Hippocampal formation (tissue), 2 donors: ENCODE results near the gene GMPR.

Source experiments
- DNase-seq, 2 donors: peaks; one replicate each; lab custom pipeline; 2025; lab: John Stamatoyannopoulos, UW

GMPR gene

DNA sequence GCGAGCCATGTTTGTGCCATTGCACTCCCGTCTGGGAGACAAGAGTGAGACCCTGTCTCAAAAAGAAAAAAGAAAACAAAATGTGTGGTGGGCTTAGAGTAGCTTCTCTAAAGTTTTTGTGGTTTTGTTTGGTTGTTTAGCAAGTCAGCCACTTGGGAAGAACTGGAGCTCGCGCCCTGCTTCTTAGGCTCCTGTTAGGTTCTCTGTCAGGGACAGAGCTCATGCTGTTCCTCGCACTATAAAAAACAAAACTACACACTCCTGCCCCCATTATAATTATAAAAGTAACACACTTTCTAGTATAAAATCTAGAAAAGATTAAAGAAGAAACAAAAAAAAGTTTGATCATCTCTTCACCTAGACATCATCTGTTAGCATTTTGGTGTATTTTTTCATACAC, 33.0 kb downstream of the GMPR start:
- DNase-seq, result no peak

DNA sequence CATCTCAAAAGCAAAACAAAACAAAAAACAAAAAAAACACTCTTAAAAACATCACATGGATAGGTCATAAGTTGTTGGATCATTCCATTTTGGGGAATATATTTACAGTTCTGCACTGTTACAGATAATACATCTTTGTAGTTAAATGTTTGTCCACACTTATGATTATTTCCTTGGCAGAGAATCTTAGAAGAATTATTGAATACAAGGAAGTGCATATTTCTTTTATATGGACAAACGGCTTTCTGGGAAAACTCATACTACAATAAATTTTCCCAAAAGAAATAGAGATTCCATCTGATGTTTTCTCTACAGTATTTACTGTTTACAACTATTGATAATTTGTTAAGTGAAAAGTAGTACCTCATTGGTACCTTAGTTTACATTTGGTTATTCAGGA, 33.8 kb downstream of the GMPR start:
- DNase-seq, result no peak

DNA sequence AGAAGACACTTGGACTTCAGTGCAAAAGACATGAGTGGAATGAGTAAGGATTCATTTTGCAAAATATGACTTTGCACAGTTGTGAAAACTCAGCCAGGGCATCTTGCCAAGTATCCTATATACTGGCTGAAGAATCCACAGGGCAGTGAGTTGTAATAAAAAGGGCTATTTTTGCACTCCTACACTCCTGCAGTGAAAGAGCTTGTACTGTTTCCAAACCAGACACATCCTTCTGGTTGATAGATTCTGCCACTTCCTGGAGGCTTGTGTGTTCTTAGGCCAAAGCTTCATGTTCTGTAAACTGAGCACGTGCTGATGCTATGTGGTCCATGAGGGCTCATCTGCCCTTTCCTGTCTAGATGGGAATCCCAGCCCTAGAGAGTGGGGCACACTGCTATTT, 34.9 kb downstream of the GMPR start:
- no peak for DNase-seq

DNA sequence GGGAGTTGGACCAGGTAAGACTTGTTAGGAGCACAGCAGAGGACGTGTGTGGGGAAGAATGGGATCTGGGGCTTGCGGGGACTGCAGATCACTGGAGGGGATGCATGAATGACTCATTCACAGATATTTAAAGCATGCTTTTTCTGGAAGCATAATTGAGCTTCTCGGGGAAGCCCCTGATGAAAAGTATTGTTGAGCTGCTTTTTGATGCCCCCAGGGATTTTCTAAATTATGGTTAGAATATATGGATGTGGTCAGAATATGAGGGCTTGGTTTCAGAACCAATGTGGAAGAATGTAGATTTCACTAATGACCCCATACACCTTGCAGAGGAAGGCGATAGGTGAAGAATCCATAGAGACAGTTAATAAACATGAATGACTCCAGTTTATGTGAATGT, 36.1 kb downstream of the GMPR start:
- DNase-seq, result no peak

DNA sequence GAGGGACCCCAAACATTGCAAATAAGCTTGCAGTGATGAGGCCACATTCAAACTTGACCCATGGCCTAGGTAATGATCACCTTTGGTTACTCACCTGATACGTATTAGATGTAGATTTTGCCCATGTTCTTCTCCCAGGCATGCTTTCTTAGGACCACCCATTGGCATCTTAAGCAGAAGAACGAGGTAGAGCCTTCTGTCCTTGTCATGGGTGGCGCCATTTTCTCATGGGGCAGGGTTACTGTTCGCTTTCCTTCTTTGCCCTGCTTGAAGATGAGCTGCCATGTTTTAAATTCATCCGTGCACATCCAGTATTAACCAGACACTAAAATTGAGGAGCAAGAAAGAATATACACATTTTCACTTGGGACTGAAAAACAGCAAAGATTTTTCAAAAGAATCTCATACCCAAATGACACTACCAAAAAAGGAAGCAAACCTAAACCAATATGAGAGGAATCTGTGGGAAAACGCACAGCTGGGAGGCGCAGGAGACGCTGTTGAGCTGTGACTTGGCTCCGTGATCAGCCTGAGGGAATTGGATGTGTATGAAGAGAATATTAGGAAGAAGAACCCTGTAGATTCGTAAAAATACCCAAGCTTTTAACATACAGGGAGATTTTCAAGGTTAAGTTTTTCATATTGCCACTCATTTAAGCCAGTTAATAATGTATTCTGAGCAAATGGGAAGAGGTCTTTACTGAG, 36.6 kb downstream of the GMPR start:
- no peak for DNase-seq

DNA sequence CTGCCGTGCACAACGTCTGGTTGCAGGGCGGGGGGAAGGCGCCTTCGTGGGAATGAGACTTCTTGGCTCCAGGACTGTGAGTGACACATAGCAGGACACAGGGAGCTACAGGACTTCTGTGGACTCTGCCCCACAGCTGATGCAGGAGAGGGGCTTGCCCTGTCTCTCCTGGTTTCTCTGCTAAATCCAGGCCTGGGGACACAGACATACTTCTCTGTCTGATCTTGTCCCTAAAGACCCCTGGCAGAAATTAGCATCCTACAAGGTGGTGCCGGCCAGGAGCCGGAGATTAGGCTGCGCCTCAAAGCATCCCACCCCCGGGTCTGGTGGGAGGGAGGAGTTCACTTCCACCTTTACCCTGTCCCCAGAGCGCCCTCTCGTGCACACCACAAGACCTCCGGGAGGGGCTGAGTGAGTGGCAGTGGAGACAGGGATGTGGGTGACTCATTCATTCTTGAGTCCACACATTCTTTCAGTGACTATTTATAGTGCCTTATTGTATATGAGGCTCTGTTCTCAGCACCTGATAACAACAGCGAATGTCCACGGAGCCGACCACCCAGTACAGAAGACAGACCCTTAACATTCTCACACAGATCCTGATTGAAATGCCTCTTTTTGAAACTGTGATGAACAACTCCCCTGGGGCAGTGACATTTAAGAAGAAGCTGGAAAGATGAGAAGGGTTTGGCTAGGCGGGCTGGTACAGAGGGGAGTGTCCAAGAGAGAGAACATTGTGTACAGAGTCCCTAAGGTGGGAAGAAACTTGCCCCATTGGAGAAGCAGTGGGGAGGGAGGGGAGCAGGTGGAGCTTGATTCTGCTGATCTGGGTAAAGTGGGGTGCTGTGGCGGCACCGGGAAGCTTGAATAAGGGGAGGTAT, 39.0 kb downstream of the GMPR start:
- peak in 1 of 2 donors; percentile 11 for DNase-seq

DNA sequence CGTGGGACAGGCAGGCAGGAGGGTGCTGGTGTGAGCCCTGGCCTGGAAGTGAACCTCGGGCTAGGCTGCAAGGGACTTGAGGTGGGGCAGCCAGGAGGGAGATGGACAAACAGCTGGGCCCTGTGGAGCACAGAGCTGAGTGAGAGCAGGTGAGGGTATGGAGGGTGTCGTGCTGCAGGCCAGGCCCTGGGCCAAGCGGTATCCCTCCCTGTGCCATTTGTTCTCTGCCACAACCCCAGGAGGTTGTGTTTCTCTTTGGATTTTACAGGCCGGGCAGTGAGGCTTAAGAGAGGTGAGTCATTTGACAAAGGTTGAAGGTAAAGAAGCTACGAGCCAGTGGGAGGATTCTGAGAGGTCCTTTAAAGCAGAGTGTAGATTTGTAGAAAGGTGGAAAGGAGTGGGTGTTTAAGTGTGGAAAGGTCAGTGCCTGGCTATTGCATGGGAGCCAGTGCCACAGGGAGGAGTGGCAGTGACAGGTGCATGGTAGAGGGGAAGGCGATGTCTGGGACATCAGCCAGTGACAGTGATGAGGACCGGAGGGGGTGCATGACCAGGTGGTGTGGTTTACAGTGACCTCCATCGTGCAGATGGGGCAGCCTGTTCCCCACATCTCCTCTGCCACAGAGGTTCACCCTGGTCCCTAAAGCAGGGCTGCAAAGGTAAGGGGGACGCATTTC, 39.8 kb downstream of the GMPR start:
- no peak for DNase-seq

DNA sequence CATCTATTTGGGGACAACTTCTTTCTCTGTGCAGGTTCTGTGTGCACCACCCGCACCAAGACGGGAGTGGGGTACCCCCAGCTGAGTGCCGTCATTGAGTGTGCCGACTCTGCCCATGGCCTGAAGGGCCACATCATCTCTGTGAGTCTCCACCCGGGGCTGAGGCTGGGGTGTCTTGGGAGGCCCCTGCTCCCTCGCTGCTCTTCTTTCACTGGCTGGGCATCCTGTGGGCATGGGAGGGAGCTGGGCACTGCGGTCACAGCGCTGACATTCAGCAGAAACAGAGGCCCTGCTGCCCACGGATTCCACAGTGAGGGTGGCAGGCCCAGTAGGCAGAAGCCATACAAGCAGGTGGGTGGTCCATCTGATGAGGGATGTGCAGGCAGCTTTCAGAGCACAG, 40.4 kb downstream of the GMPR start:
- DNase-seq, result no peak

DNA sequence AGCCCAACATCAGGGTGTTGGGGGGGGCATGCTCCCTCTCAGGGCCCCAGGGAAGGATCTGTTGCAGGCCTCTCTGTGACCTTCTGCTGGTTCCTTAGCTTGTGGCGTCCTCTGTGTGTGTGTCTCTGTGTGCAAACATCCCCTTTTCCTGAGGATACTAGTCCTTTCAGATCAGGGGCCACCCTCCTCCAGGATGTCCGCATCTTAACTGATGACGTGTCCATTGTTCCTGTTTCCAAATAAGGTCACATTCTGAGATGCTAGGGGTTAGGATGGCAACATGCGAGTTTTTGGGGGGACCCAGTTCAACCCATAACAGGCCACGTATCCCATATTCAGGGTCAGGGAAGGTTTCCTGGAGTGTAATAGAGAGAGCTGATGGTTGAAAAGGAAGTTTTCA, 40.9 kb downstream of the GMPR start:
- no peak for DNase-seq

DNA sequence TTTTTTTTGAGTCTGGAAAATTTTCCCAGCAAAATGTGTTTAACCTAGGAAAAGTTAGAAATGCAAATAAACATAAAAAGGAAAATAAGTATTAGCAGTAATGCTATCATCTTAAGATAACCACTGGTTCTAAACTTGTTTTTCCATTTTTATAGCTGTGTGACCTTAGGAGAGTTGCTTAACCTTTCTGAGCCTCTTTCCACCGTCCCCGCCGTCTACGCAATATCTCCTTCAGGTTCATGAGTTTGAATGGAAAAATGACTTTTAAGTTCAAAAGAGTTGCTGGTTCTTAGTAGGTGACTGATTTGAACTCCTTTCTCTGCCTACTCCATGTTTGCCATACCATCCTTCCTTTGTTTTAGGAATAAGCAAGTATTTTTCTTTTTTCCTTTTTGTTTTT, 44.0 kb downstream of the GMPR start:
- DNase-seq, result no peak

DNA sequence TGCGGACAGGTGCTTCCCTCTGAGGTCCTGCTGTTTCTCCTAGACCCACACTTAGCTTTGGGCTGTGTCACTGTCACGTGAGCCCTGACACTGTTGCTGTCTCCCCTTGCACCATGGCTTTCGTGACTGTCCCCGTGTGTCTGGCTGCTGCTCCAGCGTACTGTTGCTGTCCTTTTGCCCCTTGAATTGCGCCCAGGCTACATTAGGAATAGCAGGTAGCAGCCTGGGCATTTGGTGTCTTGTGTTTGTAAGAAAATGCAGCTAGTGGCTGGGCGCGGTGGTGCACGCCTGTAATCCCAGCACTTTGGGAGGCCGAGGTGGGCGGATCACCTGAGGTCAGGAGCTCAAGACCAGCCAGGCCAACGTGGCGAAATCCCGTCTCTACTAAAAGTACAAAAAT, 46.1 kb downstream of the GMPR start:
- no peak for DNase-seq

DNA sequence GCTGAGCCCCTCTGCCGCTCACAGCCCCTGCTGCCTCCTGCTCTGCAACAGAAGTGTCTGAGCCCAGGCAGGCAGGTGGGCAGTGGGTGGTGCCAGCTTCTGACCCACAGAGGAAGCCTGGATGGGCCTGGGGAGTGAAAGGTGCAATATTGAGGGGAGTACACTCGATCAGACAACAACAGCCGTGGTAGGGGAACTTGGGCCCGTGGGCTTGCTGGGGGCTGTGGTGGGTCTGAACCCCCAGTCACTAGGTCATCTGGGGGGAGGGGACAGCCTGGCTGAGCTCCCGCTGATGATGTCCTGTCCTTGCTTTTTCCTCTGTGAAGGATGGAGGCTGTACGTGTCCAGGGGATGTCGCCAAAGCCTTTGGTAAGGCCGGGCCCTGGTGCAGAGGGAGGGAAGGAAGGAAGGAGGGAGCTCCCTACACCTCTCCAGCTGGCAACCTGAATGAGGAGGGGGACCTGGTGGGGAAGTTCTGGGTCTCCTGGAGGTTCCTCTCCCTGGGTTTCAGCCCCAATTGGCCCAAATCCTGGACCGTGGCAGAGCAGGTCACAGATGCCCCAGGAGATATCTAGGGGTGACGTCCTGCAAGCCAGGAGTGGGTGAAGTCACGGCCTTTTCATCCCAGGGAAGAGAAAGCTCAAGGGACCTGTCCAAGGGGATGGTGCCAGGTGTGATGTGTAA, 47.2 kb downstream of the GMPR start:
- DNase-seq, result no peak

DNA sequence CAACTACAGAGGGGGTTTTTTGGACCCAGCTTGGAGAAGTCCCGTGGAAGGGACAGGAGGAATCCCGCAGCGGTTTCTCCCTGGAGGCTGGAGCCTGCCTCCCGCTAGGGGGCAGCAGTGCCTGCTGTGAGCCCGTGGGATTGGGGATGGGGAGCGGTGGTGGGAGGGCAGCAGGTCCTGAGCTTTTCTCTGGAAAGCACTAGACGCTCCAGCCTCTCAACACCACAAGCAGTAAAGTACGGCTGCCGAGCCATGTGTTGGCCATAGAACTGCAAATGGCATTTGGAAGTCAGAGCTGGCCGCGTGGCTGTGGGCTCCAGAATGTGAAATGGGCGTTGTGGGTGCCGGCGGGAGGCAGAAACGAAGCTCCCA, 47.8 kb downstream of the GMPR start:
- peak; percentile 26 to 63 for DNase-seq

DNA sequence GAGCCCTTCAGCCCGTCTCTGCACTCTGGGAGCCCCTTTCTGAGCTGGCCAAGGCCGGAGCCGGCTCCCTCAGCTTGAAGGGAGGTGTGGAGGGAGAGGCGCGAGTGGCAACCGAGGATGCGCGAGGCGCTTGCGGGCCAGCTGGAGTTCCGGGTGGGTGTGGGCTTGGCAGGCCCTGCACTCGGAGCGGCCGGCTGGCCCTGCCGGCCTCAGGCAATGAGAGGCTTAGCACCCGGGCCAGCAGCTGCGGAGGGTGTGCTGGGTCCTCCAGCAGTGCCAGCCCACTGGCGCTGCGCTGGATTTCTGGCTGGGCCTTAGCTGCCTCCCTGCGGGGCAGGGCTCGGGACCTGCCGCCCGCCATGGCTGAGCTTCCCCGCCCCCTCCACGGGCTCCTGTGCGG, 49.8 kb downstream of the GMPR start:
- DNase-seq, result no peak

DNA sequence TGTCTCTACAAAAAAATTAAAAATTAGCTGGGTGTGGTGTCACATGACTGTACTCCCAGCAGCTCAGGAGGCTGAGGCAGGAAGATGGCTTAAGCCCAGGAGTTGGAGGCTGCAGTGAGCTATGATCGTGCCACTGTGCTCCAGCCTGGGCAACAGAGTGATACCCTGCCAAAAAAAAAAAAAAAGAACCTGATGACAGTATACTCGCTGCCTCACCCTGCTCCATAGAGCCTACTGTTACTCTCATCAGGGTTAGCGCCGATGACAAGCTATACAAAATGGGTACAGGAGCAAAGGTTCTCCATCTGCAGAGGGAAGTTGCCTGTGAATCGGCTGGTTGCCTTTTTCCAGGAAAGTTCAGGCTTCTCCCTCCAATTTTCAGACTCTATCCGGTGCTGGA, 53.4 kb downstream of the GMPR start:
- no peak for DNase-seq

DNA sequence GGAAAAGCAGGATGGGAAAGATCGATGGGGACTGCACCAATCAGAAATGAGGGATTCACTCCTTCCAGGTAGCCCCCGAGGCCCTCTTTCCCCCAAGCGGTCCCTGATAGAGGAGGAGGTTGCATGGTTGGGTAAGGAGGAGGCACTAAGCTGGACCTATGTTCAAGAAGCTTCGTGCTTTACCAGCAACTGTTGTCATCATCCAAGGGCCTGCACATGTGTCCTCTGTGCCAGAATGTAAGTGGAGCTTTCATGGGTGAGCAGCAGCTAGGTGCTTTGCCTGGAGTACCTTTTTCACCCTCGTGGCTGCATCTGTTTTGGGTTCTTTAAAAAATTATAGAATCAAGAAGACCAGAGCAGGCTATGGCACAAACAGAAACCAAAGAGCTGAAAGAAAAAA, 54.0 kb downstream of the GMPR start:
- no peak for DNase-seq

DNA sequence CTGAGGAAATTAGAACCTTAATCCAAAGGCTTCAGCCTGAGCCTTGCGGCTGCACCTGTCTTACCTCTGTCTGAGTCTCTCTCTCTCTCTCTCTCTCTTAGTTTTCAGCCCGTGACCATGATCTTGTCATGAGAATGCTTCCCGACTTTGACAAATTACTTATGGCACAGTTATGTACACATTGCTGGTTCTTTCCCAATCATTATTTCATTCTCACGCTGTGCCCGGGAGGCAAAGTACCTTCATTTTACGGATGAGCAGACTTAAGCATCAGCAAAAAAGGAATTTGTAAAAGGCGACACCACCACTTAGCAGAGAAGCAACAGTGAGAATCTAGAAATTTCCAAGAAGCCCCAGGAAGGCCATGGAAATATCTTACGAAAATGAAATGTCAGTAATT, 54.6 kb downstream of the GMPR start:
- no peak for DNase-seq

DNA sequence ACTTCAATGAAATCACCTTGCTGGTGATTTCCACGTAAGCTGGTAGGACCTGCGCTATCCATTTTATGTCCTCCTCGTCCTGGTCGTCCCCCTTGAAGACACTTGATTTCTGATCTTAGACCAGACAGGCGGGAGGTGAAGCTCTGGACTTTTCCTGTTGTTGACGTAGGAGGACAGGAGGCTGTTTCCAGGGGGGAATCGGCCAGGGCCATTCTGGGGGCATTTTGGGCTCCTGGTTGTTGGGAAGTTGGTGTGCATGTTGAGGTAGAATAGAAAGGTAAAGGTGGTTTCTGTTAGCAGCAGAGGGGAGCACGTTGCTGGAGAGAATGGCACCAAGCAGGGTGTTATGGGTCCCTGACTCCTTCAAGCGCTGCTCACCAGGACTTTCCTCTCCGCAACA, 56.0 kb downstream of the GMPR start:
- DNase-seq, result no peak

DNA sequence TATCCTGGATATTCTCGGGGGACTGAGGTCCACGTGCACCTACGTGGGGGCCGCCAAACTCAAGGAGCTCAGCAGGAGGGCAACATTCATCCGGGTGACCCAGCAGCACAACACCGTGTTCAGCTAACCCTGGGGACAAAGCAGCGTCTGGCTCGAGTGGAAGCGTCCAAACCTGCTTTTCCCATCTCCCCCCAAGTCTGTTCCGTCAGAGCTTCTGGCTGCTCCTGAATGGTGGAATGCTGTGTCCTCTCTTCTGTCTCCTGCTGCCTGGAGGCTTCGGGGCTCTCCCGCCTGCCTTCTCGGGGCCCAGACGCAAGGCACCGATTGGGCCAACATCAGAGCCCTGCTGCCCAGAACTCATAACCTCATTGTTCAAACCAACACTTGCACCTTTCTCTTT, 56.7 kb downstream of the GMPR start:
- no peak for DNase-seq

DNA sequence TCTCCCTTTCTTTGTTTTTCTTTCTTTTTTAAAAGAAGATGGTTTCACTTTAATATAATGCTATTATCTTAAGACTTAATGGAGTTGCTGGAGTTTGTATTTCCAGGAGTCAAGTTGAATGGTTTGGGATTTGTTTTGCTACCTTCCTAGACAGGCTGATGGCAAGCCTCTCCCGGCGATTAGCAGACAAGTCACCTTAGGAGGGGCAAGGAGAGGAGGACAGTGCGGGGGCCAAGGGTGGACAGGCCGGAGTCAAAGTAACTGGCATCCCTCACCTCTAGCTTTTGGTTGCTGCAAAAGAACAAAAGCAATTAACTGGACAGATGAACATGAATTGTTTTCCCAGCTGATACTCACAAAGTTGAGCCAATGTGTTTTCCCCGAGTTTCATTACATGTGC, 57.1 kb downstream of the GMPR start:
- no peak for DNase-seq

DNA sequence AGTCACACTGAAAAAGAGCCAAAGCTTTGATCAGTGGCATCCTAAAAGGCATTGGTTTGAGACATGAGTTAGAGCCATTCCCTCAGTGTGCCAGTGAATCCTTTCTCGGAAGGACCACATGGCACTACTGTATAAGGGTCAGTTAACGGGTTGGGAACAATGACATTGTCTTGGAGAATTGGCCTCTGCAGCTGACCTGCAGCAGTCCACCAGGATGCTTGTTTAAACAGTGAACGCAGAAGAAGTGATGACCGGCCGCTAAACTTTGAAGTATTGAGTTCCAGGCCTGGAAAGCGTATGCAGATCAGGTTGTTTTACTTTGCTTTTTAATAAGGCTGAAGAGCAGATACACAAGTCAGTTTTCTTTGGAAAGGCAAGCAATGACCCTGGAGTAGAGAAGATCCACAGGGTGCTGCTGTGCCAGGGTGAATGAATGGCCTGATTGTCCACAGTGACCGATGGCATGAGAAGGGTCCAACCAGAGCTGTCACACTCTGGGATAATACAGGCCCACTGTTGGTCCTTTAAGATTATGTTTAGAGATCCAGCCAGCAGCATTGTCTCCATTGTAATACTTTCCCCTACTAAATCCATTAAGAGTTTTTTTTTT, 57.8 kb downstream of the GMPR start:
- peak; percentile 48 to 58 for DNase-seq

DNA sequence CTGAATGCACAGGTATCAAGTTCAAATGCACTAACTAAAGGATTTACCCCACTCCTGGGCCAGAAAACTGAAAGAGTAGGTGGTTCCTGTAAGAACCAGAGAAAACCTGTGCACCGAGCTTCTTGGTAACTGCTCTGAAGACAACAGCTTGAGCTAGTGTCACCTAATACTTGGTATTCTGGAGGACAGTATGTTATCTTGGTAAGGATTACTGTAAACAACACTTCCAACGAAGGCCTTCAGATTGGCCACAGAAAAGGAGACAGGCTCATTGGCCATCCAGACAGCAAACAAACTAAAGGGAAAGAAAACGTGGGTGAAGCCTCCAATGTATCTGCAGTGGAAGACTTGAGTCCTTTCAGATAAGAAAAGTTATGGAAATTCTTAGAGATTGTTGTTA, 61.5 kb downstream of the GMPR start:
- DNase-seq, result no peak
